ENCODE measurements around the gene CCT2.

CCT2 gene

DNA sequence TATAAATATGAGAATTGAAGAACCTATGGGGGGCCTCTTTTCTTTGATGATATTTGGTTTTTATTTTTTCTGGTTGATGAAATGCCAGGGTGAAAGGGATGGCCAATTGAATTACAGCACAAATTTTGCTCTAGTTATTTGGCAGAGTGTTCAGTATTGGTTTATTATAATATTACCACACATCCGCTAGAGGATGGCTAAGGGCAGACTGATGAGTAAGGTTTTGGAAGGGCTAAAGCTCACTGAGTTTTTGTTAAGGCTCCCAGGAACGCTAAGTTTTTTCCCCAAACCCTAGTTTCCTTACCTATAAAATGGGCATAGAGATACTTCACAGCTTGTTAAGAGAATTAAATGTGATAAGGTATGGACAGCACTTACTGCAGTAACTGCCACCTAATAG lies 59.8 kb downstream of the CCT2 start:
- no peak for DNase-seq

DNA sequence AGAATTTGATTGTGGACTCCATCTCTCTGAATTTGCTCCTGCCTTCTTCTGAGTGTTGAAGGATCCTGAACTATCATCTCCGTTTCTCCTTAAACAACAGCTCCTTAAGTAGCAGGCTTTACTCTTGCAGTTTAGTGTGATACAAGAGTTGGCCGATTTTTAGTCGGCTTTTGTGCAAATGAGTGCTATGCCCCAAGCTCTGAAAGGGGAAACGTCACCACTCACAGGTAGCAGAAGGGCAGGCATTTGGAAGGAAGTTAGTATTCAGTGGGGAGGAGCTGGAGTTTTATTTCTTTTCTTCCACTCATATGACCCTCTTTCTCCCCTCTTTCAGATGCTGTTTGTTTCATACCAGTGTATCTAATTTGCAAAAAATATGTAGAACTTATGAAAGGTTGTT lies 61.9 kb downstream of the CCT2 start:
- DNase-seq, result no peak

DNA sequence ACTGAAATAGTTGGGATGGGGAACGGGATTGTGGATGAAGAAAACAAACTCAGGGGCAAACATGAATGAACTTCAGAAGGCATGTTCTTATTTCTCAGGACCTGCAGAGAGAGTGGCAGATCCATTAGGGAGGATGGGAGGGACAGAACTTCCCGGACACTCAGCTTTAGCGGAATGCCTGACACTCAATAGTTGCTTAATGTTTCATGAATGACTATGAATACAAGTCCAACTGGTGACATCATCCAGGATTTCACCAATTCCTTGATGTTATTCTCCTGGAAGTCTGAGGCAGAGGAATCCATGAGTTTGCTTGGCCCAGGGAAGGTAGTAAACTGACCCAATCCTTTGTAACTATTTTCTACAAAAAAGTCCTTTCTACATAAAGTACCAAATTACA lies 63.2 kb downstream of the CCT2 start:
- no peak for DNase-seq

DNA sequence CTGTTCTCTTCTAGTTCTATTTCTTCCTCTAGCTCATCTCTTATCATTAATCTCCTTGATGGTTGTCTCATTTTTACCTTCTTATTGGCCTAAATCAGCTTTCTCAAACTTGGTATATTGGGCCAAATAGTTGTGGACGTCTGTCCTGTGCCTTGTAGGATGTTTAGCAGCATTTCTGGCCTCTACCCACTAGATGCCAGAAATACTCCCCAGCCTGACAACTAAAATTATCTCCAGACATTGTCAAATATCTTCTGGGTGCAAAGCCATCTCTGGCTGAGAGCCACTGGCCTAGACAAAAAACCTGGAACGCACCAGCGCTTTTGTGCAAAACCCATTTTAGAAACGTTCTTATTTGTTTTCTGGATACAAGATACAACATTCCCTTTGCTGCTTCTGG lies 64.3 kb downstream of the CCT2 start:
- DNase-seq, result no peak

All from NCI-H524 (cell line).